PC-3 (cell line): ENCODE measurements around the gene KRT85.

Source experiments
- CTCF ChIP-seq: fragments of 300-600 bp; sonication (generic); conservative IDR thresholded peaks from 2 replicates; pipeline ENCODE4 v1.5.1; 2017; ENCODE audit warnings: antibody characterized with exemption, low read depth, mild to moderate bottlenecking, low read length
- EZH2 ChIP-seq: fragments of 300-600 bp; sonication (generic); IDR thresholded peaks from one replicate; pipeline ENCODE4 v1.6.1; 2017; ENCODE audit warnings: antibody characterized with exemption, mild to moderate bottlenecking, low read length; ENCODE audit not compliant: unreplicated experiment
- EZH2phosphoT487 ChIP-seq: fragments of 300-600 bp; sonication (generic); IDR thresholded peaks from 2 replicates; pipeline ENCODE4 v1.6.1; 2018; ENCODE audit warnings: mild to moderate bottlenecking, antibody characterized with exemption, low read length, borderline replicate concordance

GRCh38 chr12:52415870-52416750 is 48.8 kb upstream of the KRT85 start:
- TF ChIP-seq EZH2 (no peak), CTCF (no peak), EZH2phosphoT487 (no peak)
